Stimulated activated CD8-positive, alpha-beta memory T cell treated with anti-CD3 and anti-CD28 coated beads, Interleukin-15, amount 100 ng/mL, for 1 hour (primary cell): Measurements from ENCODE around the gene CSF1.

Experiments used
- DNase-seq: peaks from one replicate; pipeline ENCODE4 v3.0.0-alpha.2; 2020; ENCODE audit warnings: low read depth

CSF1 gene

DNA sequence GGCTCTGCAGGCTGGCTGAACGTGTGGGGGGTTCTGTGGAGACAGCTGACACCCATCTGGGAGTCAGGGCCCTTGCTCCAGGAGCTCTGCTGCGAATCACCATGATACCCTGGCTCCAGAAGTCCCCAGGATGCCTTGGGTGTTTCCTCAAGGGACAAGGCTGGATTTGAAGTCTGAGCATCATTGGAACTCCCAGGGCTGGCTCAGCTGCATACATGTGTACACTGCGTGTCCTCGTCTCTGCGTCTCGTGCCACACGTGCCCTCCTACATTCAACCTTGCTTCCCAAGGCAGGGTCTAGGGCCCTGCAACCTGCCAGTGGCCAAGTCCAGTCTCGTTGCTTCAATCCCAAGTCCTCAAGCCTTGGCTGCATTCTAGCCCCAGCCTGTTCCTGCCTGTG, 11.7 kb downstream of the CSF1 start:
- no peak for DNase-seq

DNA sequence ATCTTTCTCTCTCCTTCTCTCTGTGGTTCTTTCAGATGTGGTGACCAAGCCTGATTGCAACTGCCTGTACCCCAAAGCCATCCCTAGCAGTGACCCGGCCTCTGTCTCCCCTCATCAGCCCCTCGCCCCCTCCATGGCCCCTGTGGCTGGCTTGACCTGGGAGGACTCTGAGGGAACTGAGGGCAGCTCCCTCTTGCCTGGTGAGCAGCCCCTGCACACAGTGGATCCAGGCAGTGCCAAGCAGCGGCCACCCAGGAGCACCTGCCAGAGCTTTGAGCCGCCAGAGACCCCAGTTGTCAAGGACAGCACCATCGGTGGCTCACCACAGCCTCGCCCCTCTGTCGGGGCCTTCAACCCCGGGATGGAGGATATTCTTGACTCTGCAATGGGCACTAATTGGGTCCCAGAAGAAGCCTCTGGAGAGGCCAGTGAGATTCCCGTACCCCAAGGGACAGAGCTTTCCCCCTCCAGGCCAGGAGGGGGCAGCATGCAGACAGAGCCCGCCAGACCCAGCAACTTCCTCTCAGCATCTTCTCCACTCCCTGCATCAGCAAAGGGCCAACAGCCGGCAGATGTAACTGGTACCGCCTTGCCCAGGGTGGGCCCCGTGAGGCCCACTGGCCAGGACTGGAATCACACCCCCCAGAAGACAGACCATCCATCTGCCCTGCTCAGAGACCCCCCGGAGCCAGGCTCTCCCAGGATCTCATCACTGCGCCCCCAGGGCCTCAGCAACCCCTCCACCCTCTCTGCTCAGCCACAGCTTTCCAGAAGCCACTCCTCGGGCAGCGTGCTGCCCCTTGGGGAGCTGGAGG, 12.7 kb downstream of the CSF1 start:
- no peak for DNase-seq

GRCh38 chr1:109923946-109924275, 13.3 kb downstream of the CSF1 start:
- DNase-seq, result no peak

DNA sequence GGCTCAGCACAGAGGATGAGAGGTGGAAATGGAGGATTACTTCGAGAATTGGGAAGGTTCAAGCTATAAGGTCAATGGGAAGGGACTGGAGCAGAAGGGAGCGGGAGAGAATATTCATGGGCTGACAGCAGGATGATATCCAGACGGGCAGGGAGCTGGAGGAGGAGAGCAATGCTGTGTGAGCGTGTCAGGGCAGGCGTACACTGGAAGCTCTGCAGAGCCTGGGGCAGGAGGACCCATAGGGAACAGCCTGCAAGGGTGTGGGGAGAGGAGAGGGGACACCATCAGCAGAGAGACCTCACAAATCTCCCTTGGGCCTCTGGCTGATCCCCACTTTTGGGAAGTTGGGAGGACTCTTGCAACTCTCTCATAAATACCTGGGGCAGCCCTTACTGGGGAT, 13.7 kb downstream of the CSF1 start:
- no peak for DNase-seq

GRCh38 chr1:109925159-109925990, 14.7 kb downstream of the CSF1 start:
- no peak for DNase-seq

DNA sequence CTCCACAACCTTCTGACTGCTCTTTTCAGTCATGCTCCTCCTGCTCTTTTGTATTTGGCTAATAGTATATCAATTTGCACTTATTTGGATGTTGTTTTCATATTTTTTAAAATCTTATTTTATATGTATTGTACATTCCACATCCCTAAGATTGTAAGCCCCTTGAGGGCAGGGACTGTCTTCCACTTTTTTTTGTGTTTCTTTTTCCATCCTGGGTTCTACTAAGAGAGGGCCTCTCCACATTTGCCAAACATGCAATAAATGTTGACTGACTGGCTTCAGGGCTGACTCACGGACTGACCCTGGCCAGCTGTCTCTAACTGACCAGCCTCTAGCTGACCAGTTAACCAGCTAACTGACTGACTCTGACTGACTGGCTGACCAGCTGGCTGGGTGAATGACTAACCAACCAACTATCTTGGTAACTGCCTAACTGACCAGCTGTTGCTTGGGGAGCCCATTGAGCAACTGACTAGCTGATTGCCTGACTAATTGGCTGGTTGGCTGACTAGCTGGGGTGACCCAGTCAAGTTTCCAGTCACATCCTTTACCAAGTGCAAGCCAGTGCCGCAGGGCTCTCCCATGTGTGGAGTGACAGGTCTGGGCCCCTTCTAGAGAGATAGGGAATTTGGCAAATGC, 16.1 kb downstream of the CSF1 start:
- no peak for DNase-seq

DNA sequence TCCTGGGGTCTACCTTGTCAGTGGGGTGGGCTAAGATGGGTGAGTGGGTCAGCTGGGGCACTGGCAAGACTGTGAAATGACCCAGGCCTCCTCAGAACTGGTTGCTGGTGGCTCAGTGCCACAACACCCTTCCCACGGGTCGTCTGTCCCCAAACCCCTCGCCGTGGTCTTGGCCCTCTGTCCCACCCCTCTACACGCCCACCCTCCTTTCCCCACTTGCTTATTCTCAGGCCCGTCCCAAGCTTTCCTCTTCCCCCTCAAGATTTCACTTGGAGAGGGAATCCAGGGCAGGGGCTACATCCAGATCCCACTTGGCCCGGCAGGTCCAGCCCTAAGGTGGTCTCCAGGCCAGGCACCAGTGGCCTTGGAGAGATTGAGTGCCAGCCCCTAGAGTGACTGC, 16.7 kb downstream of the CSF1 start:
- no peak for DNase-seq

DNA sequence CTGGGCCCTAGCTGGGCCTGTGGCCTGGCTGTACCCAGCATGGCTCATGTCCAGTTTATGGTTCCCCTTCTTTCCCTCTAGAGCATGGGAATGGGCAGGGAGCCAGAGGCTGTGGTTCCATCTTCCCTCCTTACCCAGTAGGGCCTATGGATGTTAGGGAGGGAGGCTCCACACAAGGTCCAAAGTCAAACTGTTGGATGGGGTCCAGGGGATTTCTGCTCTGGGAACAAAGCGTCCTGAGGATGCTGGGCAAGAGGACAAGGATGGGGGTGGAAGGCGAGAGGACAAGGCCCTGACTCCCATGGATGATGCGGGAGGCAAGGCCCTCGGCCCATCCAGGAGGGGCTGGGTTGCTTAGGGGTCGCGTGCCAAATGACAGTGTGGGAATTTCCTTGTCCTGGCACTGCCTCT, 17.3 kb downstream of the CSF1 start:
- no peak for DNase-seq

GRCh38 chr1:109928591-109929111, 18.0 kb downstream of the CSF1 start:
- no peak for DNase-seq

DNA sequence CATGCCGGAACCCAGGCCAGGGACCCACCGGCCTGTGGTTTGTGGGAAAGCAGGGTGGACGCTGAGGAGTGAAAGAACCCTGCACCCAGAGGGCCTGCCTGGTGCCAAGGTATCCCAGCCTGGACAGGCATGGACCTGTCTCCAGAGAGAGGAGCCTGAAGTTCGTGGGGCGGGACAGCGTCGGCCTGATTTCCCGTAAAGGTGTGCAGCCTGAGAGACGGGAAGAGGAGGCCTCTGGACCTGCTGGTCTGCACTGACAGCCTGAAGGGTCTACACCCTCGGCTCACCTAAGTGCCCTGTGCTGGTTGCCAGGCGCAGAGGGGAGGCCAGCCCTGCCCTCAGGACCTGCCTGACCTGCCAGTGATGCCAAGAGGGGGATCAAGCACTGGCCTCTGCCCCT, 18.5 kb downstream of the CSF1 start:
- no peak for DNase-seq

DNA sequence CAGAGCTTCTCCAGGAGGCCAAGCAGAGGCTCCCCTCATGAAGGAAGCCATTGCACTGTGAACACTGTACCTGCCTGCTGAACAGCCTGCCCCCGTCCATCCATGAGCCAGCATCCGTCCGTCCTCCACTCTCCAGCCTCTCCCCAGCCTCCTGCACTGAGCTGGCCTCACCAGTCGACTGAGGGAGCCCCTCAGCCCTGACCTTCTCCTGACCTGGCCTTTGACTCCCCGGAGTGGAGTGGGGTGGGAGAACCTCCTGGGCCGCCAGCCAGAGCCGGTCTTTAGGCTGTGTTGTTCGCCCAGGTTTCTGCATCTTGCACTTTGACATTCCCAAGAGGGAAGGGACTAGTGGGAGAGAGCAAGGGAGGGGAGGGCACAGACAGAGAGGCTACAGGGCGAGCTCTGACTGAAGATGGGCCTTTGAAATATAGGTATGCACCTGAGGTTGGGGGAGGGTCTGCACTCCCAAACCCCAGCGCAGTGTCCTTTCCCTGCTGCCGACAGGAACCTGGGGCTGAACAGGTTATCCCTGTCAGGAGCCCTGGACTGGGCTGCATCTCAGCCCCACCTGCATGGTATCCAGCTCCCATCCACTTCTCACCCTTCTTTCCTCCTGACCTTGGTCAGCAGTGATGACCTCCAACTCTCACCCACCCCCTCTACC, 19.1 kb downstream of the CSF1 start:
- no peak for DNase-seq

GRCh38 chr1:109930252-109930993, 19.8 kb downstream of the CSF1 start:
- DNase-seq, result no peak

DNA sequence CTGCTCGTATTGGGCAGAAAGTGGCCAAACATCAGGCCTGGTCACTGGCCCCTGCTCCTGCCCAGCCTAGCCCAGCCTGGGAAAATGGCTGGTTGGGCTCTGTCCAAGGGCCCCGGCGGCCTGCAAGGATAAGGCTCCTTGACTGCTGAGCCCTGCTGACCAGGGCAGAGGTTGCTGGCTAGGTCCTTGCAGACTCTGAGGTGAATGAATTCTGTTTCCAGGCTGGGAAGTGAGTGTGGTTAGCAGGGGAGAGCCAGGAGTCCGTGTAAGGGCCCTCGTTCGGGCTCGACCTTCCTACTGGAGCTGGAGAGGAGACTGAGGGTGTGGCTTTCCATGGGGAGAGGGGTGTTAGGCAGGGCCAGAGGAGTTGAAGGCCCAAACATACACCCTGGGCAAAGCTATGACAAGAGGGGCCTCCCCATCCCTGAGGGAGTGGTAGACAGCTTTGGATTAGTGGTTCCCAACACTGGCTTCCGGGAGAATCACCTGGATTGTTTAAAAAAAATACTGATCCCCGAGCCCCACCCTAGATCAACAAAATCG, 20.6 kb downstream of the CSF1 start:
- DNase-seq, result no peak

DNA sequence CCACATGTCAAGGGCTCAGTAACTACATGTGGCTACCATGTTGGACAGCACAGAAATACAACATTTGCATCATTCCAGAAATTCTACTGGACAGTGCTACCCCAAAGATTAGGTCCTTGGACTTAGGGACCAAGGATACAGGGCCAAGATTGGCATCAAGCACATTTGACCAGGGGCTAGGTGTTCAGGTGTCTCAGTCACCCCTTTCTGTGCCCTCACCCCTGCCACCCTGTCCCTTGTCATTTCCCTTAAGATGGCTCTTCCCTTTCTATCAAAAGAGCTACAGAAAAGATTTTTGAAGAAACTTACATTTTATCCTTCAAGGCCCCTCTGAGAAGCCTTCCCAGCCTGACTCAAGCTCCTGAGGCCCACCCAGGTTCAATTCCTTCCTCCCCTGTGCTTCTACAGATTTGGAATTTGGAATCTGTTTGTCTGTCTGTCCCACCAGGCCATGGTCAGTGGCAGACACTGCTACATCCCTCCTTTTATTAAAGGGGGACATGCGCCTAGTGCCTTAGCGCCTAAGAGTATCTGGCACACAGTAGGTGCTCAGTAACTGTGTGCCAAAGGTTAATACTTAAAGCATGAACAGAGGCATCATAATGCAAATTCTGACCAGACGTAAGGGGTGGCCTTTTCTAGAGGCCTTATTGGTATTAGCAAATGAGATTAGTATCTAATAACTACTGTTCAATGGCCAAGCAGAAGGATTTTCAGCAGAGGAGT, 21.4 kb downstream of the CSF1 start:
- no peak for DNase-seq

DNA sequence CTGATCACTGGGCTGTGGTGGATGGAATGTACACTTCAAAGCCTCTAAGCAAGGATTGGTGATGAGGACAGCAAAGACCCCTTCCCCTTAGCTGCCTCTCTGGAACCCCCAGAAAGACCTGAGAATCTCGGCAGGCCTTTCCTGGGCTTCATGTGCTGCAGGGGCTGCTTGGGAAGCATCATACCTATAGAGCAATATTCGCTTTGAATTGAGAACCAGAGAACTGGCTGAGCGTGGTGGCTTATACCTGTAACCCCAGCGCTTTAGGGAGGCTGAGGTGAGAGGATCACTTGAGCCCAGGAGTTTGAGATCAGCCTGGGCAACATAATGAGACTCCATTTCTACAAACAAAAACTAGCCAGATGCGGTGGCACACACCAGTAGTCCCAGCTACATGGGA, 22.0 kb downstream of the CSF1 start:
- no peak for DNase-seq

DNA sequence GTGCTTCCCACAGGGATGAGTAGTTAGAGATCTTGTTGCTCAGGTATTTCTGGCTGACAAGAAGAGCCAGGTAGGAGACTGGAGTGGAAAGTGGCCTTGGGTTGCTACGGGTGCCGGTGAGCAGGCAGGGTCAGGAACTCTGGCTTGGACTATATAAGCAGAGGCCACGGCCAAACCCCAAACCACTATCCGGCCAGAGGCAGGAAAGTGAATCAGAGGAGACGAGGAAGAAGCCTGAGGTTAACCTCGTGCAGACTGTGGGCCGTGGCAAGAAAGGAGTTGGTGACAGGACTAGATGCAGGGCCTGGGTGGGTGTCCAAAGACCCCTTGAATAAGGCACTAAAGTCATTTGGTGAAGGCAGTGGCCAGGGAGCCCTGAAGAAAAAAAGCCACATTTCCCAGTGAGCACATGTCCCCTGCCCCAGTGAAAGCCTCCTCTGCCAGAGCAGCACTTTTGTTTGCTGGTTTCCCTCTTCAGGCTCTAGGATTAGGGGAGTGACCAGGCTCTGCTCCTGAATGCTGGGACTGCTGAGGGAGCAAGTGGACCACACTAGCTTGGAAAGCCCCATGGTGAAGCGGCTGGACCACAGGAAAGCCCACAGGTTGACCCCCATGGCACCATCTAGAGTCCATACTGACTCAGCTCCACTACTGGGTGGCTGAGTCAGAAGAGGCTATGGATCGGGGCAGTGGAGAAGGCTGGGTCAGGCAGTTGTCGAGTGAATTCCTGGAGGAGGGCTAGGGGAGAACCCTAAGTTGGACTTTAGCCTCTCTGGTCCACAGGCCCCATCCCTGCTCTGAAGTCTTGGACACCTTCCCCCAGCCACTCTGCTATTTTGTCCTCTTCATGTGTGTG, 23.4 kb downstream of the CSF1 start:
- no peak for DNase-seq

DNA sequence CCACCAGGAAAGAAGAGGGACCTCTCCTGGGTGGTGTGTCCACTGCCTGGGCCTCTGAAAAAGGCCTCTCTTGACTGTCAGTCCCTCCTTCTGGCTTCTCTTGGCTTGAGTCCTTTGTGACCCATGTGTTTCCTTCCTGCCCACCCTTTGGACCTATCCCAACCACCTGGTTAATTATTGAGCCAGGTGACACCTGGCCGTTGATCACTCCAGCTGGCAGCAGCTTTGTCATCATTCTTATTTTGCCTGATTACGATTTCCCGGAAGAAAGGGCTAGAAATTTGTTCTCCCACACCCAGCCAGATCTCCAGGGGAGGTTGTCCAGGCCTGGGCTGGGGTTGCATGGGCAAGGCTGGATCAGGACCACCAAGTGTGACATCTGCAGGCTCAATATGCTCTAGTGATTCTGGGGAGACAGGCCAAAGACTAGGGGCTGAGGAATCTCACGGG, 24.8 kb downstream of the CSF1 start:
- no peak for DNase-seq

DNA sequence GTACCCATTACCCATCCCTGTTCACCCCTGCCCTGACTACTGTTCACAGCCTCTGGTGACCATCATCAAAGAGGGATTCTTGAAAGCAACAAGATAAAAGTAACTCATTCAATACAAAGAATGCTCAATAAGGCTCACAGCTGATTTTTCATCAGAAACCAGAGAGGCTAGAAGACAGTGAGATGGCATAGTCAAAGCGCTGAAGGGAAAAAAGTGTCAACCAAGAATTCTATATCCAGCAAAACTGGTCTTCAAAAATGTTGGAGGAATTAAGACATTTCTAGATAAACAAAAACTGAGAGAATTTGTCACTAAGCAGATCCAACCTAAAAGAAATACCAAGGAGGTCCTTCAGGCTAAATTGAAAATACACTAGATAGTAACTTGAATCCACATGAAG, 27.1 kb downstream of the CSF1 start:
- DNase-seq, result no peak

GRCh38 chr1:109938556-109938955, 27.9 kb downstream of the CSF1 start:
- DNase-seq, result no peak

- DNase-seq, result no peak
Measured at GRCh38 chr1:109942434-109942833, 31.8 kb downstream of the CSF1 start.
